Stimulated activated memory B cell treated with anti-CD40 and anti-IgM and Interleukin-4, amounts not matched to agents 10 μg/mL and 1 μg/mL and 100 μg/mL, for 72 hours (primary cell): ENCODE measurements around the gene ILF2.

Experiments used
- ATAC-seq: fragments of 150-1000 bp; cut with Tn5 transposase; 2 replicates; pipeline ENCODE4 v1.10.0; 2021
- H3K27ac Mint-ChIP-seq: one replicate; pipeline ENCODE4 v1.8.0; 2022; ENCODE audit warnings: mild to moderate bottlenecking, mixed read lengths
- H3K27me3 Mint-ChIP-seq: one replicate; pipeline ENCODE4 v1.8.0; 2022; ENCODE audit warnings: mixed read lengths
- H3K36me3 Mint-ChIP-seq: one replicate; pipeline ENCODE4 v1.8.0; 2022; ENCODE audit warnings: mixed read lengths
- H3K4me1 Mint-ChIP-seq: one replicate; pipeline ENCODE4 v1.8.0; 2022; ENCODE audit warnings: mixed read lengths
- H3K4me3 Mint-ChIP-seq: one replicate; pipeline ENCODE4 v1.8.0; 2022; ENCODE audit warnings: mild to moderate bottlenecking, moderate library complexity, mixed read lengths
- H3K9me3 Mint-ChIP-seq: one replicate; pipeline ENCODE4 v1.8.0; 2022; ENCODE audit warnings: mixed read lengths

The ILF2 gene

GRCh38 chr1:153614189-153614900 is 56.4 kb downstream of the ILF2 start:
- H3K4me1 Mint-ChIP-seq = peaks cover 29% of the 10 kb centered on the region

GRCh38 chr1:153613406-153613805 is 57.4 kb downstream of the ILF2 start:
- no peaks in the 10 kb centered on the region for H3K27me3 Mint-ChIP-seq
- ATAC-seq = no peak
- H3K4me1 Mint-ChIP-seq = peaks cover 29% of the 10 kb centered on the region
- H3K9me3 Mint-ChIP-seq = no peaks in the 10 kb centered on the region
- no peaks in the 10 kb centered on the region for H3K36me3 Mint-ChIP-seq
- no peak overlapping the region for H3K4me3 Mint-ChIP-seq
- no peak overlapping the region for H3K27ac Mint-ChIP-seq

More at GRCh38 chr1:153614189-153614900, 56.4 kb downstream of the ILF2 start:
- Mint-ChIP-seq H3K4me3 (no peak overlapping the region), H3K9me3 (no peaks in the 10 kb centered on the region), H3K36me3 (no peaks in the 10 kb centered on the region), H3K27me3 (no peaks in the 10 kb centered on the region), H3K27ac (peak overlapping the region; percentile 40)
- ATAC-seq = no peak

GRCh38 chr1:153612755-153613331 is 58.0 kb downstream of the ILF2 start, which contains the start of gene S100A16:
Gene S100A16, minus strand, starts transcription at chr1:153613137. Its CDS starts 4,986 bp downstream, at chr1:153608151.
- Mint-ChIP-seq H3K27ac (peak within 1 kb of the TSS; percentile 40), H3K36me3 (no peaks in the 10 kb centered on the region), H3K4me1 (peaks cover 29% of the 10 kb centered on the region), H3K9me3 (no peaks in the 10 kb centered on the region), H3K4me3 (no peak within 1 kb of the TSS), H3K27me3 (no peaks in the 10 kb centered on the region)
- ATAC-seq = no peak

GRCh38 chr1:153612111-153612754 is 58.6 kb downstream of the ILF2 start:
- no peaks in the 10 kb centered on the region for H3K27me3 Mint-ChIP-seq
- H3K4me1 Mint-ChIP-seq = peaks cover 23% of the 10 kb centered on the region
- H3K27ac Mint-ChIP-seq = no peak overlapping the region
- no peaks in the 10 kb centered on the region for H3K9me3 Mint-ChIP-seq
- ATAC-seq = no peak
- no peaks in the 10 kb centered on the region for H3K36me3 Mint-ChIP-seq
- no peak overlapping the region for H3K4me3 Mint-ChIP-seq
